ENCODE results near the gene MAP6D1.

Gene MAP6D1

DNA sequence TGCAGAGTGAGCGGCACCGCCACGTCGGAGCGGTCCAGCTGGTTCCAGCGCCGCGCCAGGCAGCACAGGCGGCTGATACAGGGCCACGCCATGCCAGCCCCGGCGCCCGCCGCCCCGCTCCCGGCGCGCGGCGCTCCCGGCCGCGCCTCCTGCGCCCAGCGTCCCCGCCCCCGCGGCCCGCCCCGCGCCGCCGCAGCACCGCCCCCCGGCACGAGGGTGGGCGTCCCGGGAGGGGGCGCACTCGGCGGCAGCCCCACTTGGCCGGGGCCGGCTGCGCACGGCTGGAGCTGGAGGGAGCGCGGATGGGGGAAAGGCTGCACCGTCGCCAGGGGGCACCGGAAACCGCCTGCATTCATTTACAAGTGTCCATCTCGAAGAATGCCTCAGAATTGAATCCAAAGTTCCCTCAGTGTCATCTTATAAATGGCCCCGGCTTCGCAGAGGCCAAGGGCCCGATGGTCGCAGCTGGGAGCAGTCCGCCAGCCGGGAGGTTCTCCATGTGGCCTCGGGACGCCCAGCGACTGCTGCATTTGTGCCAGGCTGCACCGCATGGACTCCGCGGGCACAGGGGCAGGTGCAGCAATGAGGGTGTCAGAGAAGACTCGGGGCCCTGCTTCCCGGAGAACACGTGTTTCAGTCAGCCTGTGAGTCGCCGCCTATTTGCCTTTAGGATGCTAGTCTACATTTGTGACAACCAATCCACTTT lies at the start of gene MAP6D1:
Gene MAP6D1, minus strand, starts transcription at position 122 of the 706 bp plus-strand sequence. Its CDS starts 30 bp downstream, at position 92.
- no peak within 1 kb of the TSS for H3K27ac ChIP-seq
- no peaks in the 10 kb centered on the region for H3K9me3 ChIP-seq
- peaks cover 47% of the 10 kb centered on the region for H3K27me3 ChIP-seq
- peaks cover 10 to 20% of the 10 kb centered on the region in 2 experiments for H3K4me1 ChIP-seq (ENCODE audit: control insufficient read depth in 1 of 2, insufficient read depth in 1 of 2, low read depth in 1 of 2, low read length in 1 of 2)
- peak within 1 kb of the TSS; percentile 39 to 58 for H3K4me3 ChIP-seq (ENCODE audit: low read depth in 1 of 2, low read length in 1 of 2)
- TF ChIP-seq, protein P1, sequence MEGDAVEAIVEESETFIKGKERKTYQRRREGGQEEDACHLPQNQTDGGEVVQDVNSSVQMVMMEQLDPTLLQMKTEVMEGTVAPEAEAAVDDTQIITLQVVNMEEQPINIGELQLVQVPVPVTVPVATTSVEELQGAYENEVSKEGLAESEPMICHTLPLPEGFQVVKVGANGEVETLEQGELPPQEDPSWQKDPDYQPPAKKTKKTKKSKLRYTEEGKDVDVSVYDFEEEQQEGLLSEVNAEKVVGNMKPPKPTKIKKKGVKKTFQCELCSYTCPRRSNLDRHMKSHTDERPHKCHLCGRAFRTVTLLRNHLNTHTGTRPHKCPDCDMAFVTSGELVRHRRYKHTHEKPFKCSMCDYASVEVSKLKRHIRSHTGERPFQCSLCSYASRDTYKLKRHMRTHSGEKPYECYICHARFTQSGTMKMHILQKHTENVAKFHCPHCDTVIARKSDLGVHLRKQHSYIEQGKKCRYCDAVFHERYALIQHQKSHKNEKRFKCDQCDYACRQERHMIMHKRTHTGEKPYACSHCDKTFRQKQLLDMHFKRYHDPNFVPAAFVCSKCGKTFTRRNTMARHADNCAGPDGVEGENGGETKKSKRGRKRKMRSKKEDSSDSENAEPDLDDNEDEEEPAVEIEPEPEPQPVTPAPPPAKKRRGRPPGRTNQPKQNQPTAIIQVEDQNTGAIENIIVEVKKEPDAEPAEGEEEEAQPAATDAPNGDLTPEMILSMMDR (IDR thresholded peaks at IDR 0.05) = no peak
- H3K36me3 ChIP-seq = peaks cover 43% of the 10 kb centered on the region

DNA sequence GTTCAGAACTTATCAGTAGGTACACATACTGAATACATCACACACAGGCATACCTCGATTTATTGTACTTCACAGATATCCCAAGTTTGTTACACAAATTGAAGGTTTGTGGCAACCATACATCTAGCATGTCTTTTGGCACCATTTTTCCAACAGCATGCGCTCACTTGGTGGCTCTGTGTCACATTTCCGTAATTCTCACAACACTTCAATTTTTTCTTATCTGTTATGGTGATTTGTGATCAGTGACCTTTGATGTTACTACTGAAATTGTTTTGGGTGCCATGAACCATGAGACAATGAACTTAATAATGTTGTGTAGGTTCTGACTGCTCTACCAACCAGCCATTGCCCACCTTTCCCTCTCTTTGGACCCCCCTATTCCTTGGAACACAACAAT lies 48.5 kb upstream of the MAP6D1 start:
- no peaks in the 10 kb centered on the region for H3K27me3 ChIP-seq
- peaks cover 26 to 47% of the 10 kb centered on the region in 2 experiments for H3K4me1 ChIP-seq (ENCODE audit: control insufficient read depth in 1 of 2, insufficient read depth in 1 of 2, low read depth in 1 of 2, low read length in 1 of 2)
- no peaks in the 10 kb centered on the region for H3K9me3 ChIP-seq
- H3K27ac ChIP-seq = no peak overlapping the region
- no peaks in the 10 kb centered on the region for H3K36me3 ChIP-seq
- no peak overlapping the region for H3K4me3 ChIP-seq (ENCODE audit: low read depth in 1 of 2, low read length in 1 of 2)
- TF ChIP-seq, protein P1 (IDR thresholded peaks at IDR 0.05) = no peak

DNA sequence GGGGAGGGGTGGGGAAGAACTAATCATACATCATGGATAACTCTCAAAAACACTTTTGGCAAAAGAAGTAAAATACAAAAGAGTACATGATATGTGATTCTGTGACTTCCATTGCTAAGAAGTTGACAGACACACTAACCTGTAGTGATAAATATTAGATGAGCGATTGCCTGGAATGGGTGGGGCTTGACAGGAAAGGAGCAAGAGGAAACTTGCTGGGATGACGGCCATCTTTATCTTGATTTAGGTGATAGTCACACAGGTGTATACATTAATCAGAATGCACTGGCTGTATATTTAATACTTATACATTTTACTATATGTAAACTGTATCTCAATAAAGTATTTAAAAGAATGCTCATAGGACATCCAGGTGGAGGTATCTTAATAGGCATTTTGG lies 46.2 kb upstream of the MAP6D1 start:
- peaks cover 9% of the 10 kb centered on the region for H3K36me3 ChIP-seq
- no peaks in the 10 kb centered on the region for H3K27me3 ChIP-seq
- no peak overlapping the region for H3K27ac ChIP-seq
- H3K9me3 ChIP-seq = no peaks in the 10 kb centered on the region
- H3K4me3 ChIP-seq (ENCODE audit: low read depth in 1 of 2, low read length in 1 of 2) = no peak overlapping the region
- peaks cover 11 to 33% of the 10 kb centered on the region in 2 experiments for H3K4me1 ChIP-seq (ENCODE audit: control insufficient read depth in 1 of 2, insufficient read depth in 1 of 2, low read depth in 1 of 2, low read length in 1 of 2)
- TF ChIP-seq, protein P1 (IDR thresholded peaks at IDR 0.05) = no peak

DNA sequence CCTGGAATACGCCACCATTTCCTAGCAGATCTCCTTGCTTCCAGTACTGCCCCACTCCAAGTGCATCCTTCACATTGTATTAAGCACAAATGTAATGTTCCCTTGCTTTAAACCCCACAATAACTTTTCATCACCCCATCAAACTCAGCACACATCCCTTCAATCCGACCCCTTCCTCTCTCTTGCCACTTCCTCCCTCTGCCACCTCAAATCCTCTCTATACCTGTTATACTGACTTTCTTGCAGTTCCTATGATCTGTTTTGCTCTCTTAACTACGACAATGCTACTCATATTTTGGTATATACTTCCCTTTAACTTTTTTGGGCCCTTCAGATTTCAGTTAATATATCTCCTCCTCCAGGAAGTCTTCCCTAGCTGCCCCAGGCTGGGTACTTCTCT lies 45.2 kb upstream of the MAP6D1 start:
- Histone ChIP-seq H3K36me3 (peaks cover 19% of the 10 kb centered on the region), H3K27me3 (no peaks in the 10 kb centered on the region), H3K4me1 (ENCODE audit: control insufficient read depth in 1 of 2, insufficient read depth in 1 of 2, low read depth in 1 of 2, low read length in 1 of 2) (peaks cover 11 to 25% of the 10 kb centered on the region in 2 experiments), H3K4me3 (ENCODE audit: low read depth in 1 of 2, low read length in 1 of 2) (no peak overlapping the region), H3K9me3 (no peaks in the 10 kb centered on the region), H3K27ac (peak overlapping the region; percentile 27)
- TF ChIP-seq, protein P1 (IDR thresholded peaks at IDR 0.05) = no peak

DNA sequence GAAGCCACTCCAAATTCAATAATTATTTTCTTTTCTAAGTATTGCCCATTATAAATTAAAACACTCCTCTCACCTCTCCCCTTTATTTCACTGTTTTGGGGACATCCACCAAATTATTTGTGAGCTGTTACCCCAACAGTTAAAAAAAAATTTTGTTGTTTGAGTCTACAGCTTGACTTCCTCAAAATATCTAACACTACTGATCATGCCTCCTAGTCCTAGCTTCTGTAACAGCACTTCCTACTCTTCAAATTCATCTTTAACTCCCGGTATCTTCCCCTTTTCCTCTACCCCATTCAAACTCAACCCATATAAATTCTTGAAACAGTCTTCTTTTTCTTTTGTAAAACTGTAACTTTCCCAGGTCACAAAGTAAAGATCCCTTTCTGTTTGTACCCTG lies 43.4 kb upstream of the MAP6D1 start:
- Histone ChIP-seq H3K27ac (peak overlapping the region; percentile 85), H3K36me3 (peaks cover 33% of the 10 kb centered on the region), H3K27me3 (no peaks in the 10 kb centered on the region), H3K4me1 (ENCODE audit: control insufficient read depth in 1 of 2, insufficient read depth in 1 of 2, low read depth in 1 of 2, low read length in 1 of 2) (peaks cover 11 to 24% of the 10 kb centered on the region in 2 experiments), H3K4me3 (ENCODE audit: low read depth in 1 of 2, low read length in 1 of 2) (no peak overlapping the region), H3K9me3 (no peaks in the 10 kb centered on the region)
- TF ChIP-seq, protein P1 (IDR thresholded peaks at IDR 0.05) = peak; percentile 18

All from neutrophil (primary cell).